GM18951 (cell line): ENCODE measurements around the gene OR1J4.
"Not testable (repeated sequence)": the region's sequence is repeated elsewhere in the genome, so short reads cannot be mapped to it uniquely, and the experiment has no call there.

ENCODE experiments used
- POLR2A ChIP-seq: IDR thresholded peaks from 4 replicates; pipeline ENCODE4 v1.6.1; 2011; ENCODE audit warnings: mild to moderate bottlenecking; ENCODE audit not compliant: insufficient read length, insufficient read depth; ENCODE audit errors: extremely low read depth
- in situ Hi-C: fragments of 300-500 bp; cut with MboI; formaldehyde crosslinking; loops from one replicate; pipeline ENCODE4 v1.12.0; 2022; ENCODE audit warnings: low sequenced_read_pairs, mixed read lengths, inconsistent platforms; ENCODE audit not compliant: unreplicated experiment

OR1J4 gene

DNA sequence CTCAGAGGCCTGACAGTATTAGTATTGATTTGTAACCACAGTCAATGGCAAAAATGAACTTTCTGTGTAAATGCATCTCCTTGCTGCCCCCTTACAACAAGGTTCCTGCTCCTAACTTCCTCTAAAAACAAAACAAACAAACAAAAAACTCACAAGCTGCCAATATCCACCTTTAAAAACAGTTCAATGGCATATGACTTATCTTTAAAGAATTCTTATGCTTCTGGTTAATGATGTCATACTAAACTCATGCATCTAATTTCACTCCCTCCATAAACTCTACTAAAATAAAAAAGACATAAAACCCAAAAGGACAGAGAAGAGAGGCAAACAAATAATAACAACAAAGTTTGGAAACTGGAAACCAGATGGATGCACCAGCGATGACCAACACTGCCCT is 17.2 kb downstream of the OR1J4 start:
- in situ Hi-C loops = no loop called here
- no peak for TF ChIP-seq POLR2A

GRCh38 chr9:122537066-122537465 is 18.1 kb downstream of the OR1J4 start:
- in situ Hi-C loops = not testable (repeated sequence)

- in situ Hi-C loops = no loop called here
- no peak for TF ChIP-seq POLR2A
These were observed 19.8 kb downstream of the OR1J4 start for GRCh38 chr9:122538757-122539156.

DNA sequence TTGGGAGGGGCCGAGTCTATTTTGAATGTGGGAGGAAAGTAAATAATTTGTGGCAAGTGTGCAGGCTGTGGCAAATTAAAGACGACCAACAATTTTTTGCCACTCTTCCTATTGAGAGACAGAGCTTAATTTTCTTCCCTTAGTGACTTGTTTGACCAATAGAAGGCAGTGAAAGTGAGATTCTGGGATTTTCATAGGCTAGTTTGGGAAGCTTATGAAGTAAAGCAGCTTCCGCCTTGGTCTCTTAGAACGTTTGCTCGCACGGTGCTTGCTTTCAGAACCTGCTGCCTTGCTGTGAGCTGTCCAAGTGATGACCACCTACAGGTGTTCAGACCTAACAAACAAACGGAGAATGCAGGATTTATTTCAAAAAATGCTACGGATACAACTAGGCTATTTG is 27.3 kb downstream of the OR1J4 start:
- no peak for TF ChIP-seq POLR2A
- in situ Hi-C loops = no loop called here

GRCh38 chr9:122551371-122551770 is 32.4 kb downstream of the OR1J4 start:
- in situ Hi-C loops = no loop called here

GRCh38 chr9:122552812-122553211 is 33.9 kb downstream of the OR1J4 start, which contains the start of gene OR1N2:
Gene OR1N2 (plus strand): TSS chr9:122553112. CDS start chr9:122553212, 100 bp downstream.
- TF ChIP-seq POLR2A = no peak
- in situ Hi-C loops = no loop called here

More at GRCh38 chr9:122551371-122551770, 32.4 kb downstream of the OR1J4 start:
- no peak for TF ChIP-seq POLR2A

- TF ChIP-seq POLR2A = no peak
- in situ Hi-C loops = no loop called here
These were observed 42.5 kb downstream of the OR1J4 start for GRCh38 chr9:122561446-122561845.

DNA sequence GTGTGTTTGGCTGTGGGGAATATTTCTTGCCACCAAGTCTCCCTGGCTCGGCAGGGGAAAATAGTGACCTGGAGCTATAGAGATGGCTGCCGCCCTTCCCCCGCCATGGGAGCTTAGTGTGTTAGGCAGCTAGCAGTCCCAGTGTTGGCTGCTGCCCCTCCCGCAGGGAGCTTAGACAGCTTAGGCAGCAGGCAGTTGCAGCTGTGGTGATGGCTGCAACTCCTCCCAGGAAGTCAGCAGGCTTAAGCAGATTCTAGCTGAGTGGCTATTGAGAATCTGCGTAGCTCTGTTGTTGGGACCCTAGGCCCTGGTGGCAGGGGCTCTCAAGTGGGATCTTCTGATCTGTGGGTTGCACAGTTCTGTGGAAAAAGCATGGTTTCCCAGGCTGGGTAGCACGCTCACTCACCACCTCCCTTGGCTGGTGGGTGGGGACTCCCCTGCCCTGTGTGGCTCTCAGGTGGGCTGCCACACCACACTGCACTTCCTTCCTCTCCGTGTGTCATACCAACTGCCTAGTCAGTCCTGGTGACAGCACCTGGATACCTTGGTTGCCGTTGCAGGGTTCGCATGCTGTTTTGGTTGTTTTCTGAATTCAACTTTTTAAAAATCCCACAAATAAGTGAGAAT is 43.3 kb downstream of the OR1J4 start:
- in situ Hi-C loops = no loop called here
- TF ChIP-seq POLR2A = no peak

DNA sequence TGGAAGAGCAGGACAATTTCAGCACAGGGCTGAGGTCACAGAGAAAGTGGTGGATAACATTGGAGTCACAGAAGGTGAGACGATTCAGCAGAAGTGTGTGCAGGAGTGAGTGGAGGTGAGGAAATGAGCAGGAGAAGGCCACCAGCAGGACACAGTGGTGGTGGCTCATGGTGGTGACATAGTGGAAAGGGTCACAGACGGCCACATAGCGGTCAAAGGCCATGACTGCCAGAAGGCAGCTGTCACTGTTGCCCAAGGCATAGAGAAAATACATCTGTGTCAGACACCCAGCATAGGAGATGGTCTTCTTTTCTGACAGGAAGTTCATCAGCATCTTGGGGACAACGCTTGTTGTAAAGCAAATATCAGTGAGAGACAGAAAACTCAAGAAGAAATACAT is 49.0 kb downstream of the OR1J4 start:
- in situ Hi-C loops = no loop called here

More for the DNA sequence above, 49.0 kb downstream of the OR1J4 start:
- TF ChIP-seq POLR2A = no peak
